Cardiac fibroblast (primary cell): ENCODE measurements around the gene RASA3.

ENCODE experiments used
- DNase-seq, 2 donors: peaks; one replicate each; pipeline versions ENCODE4 v3.0.0 to v3.0.0-alpha.2; 2010; ENCODE audit warnings: low read depth in 2 of 2
- H3K4me3 ChIP-seq, 2 donors: replicated peaks in 1 of 2; 1 replicate in 1 of 2; 2 replicates in 1 of 2; pipeline ENCODE4 v1.5.1; 2011; ENCODE audit warnings: low read depth in 2 of 2, low read length in 2 of 2, mild to moderate bottlenecking in 2 of 2, moderate library complexity in 1 of 2
- CTCF ChIP-seq: IDR thresholded peaks from one replicate; pipeline ENCODE4 v1.5.1; 2011; ENCODE audit warnings: low read depth, mild to moderate bottlenecking, low read length, inconsistent platforms

RASA3 gene

GRCh38 chr13:113965968-113966884, 166.2 kb downstream of the RASA3 start:
- no peak for DNase-seq
- TF ChIP-seq CTCF: no peak
- H3K4me3 ChIP-seq: no peak overlapping the region

GRCh38 chr13:113965383-113965874, 167.0 kb downstream of the RASA3 start:
- TF ChIP-seq CTCF: no peak
- no peak for DNase-seq
- no peak overlapping the region for H3K4me3 ChIP-seq

GRCh38 chr13:113964251-113964995, 168.0 kb downstream of the RASA3 start:
- no peak for DNase-seq
- TF ChIP-seq CTCF: no peak
- no peak overlapping the region for H3K4me3 ChIP-seq

GRCh38 chr13:113963376-113963775, 169.0 kb downstream of the RASA3 start:
- no peak for TF ChIP-seq CTCF

GRCh38 chr13:113962975-113963374, 169.4 kb downstream of the RASA3 start:
- no peak for TF ChIP-seq CTCF
- DNase-seq: no peak
- no peak overlapping the region for H3K4me3 ChIP-seq

More at GRCh38 chr13:113963376-113963775, 169.0 kb downstream of the RASA3 start:
- H3K4me3 ChIP-seq: no peak overlapping the region
- no peak for DNase-seq

GRCh38 chr13:113962386-113962785, 170.0 kb downstream of the RASA3 start:
- TF ChIP-seq CTCF: no peak
- no peak for DNase-seq
- H3K4me3 ChIP-seq: no peak overlapping the region
